Stimulated activated CD4-positive, alpha-beta T cell treated with anti-CD3 and anti-CD28 coated beads, Interleukin-1b, Interleukin-23, amount 100 ng/mL, for 4 hours (primary cell): Measurements from ENCODE around the gene LATS1.

ENCODE experiments used
- DNase-seq, 2 donors: peaks; one replicate each; pipeline ENCODE4 v3.0.0-alpha.2; 2020; ENCODE audit warnings: low read depth in 2 of 2

LATS1 gene

GRCh38 chr6:149660028-149660427 is 57.9 kb downstream of the LATS1 start:
- no peak for DNase-seq

DNA sequence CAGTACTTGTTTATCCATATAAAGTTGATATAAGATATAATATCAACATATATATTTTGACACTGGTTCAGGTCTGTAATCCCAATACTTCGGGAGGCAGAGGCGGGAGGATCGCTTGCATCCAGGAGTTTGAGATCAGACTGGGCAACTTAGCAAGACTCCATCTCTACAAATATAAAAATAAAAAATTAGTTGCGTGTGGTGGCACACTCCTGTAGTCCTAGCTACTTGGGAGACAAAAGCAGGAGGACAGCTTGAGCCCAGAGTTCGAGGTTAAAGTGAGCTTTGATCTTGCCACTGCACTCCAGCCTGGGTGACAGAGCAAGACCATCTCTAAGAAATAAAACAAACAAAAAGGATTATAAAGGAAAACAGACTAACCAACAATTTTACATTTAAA is 60.5 kb downstream of the LATS1 start:
- DNase-seq, result no peak

GRCh38 chr6:149651056-149651455 is 66.8 kb downstream of the LATS1 start:
- no peak for DNase-seq

DNA sequence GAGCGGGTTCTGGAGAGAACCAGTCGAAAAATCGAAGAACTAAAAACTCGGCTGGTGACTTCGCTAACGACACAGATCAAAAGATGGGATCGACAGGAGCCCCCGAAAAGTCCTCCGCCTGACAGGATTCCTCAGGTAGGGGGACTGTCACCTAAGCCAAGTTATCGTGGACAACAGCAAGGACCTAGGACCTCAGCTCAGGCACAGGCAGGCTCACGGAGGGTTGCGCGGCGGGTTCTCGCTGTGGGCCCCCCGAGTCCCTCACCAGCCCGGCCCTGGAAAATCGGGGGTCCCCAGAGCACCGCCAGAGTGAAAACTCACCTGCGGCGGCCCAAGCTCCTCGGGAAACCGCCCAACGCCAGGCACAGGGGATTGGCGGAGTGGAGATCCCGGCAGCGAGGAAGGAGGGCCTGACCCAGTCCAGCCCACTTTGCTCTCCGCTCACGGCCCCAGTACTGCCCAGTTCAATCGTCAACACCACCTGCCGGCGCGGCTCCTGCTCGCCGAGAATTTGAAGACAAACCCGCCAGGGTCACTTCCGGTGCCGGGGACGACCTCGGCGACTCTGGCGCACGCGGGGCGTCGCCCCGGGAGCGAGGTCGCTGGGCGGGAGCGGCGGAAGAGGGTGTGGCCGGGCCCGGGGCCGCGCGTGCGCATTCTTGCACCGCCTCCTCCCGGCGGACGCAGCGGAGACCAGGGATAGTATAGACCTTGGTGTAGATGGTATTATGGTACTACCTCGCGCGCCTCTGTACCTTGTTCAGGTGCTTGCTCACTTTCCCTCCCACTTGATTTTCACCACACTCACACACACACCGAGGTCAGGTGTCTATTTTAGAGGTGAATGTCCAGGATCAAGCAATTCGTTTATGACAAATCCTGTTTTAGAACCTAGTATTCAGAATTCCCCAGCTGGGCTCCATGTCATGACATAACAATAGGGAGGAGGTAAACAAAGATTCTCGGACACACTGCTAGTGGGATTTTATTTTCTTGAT is 69.5 kb downstream of the LATS1 start, which contains the start of gene KATNA1:
Gene KATNA1 (minus strand): TSS at position 567 of the 998 bp plus-strand sequence. CDS start 10,167 bp downstream, outside the sequence.
- peak; percentile 81 to 86 for DNase-seq

DNA sequence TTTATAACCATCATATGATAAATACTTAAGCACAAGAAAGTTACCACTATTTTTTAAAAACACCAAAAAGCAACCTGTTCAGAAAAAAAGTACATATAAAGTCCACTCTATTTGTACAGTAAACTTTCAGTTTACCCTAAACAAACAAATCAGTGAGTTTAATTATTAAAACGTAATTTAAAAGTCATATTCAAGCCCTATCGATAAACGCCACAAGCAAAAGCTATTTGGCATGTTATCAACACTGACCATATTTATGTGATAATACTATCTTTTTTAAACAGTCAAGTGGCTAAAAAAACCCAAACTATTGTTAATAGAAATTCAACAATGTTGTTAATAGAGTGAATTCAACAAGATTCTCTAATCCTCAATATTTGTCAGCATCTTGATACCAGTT is 71.3 kb downstream of the LATS1 start:
- DNase-seq, result no peak

DNA sequence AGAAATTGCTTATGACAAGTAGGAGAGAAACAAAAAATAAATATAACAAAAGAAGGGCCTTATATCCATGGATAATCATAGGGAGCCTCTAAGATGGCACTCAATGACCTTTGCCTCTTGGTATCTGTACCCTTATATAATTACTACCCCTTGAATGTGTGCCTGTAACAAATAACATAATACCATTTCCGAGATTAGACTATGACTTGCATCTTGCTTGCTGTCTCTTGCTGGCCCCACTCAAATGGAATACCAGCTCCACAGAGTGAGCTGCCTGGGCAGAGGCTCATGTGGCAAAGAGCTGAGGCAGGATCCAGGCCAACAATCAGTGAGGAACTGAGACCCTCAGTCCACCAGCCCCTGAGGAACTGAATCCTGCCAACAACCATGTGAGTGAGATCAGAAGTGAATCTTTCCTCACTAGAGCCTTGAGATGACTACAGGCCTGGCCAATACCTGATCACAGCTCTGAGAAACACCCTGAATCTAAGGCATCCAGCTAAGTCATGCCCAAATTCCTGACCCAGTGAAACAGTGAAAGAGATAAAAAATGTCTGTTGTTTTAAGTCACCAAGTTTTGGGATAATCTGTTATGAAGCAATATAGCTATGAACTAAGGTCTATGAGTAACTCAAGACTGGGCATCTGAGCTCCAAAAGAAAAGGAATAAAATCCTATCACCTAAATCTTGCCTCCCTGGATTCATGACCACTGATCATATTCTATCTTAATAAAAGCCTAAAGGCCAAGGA is 74.9 kb downstream of the LATS1 start:
- DNase-seq, result no peak

GRCh38 chr6:149636124-149636523 is 81.8 kb downstream of the LATS1 start:
- no peak for DNase-seq

GRCh38 chr6:149634315-149634714 is 83.6 kb downstream of the LATS1 start:
- no peak for DNase-seq

GRCh38 chr6:149628875-149629510 is 88.9 kb downstream of the LATS1 start:
- DNase-seq, result no peak

DNA sequence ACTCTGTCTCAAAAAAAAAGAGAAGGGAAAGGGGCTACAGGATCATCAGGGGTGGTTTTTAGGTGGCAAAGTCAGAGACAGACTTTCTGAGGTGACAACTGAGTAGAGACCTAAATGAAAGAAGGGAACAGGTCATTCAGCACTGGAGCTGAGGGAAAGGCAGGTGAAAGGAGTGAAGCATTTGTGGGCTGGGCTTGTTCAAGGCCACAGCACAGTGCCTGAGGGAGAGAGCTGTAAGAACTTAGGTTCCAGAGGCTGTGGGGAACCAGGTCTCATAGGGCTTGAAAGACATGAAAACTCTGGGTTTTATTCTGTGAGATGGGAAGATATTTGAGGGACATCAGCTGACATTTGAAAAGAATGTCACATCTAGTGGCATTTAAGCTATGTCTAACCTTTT is 90.2 kb downstream of the LATS1 start:
- no peak for DNase-seq

DNA sequence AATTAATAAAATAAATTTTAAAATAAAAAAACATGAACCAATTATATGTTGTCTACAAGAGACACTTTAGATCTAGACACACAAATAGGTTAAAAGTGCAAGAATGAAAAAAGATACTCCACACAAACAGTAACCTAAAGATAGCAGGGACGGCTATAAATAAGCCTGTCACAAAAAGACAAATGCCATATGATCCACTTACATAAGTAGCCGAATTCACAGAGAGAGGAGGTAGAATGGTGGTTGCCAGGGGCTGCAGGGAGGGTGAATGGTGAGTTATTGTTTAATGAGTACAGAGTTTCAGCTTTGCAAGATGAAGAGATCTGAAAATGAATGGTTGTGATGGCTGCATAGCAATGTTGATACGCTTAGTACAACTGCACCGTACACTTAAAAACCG is 102.1 kb downstream of the LATS1 start:
- no peak for DNase-seq

DNA sequence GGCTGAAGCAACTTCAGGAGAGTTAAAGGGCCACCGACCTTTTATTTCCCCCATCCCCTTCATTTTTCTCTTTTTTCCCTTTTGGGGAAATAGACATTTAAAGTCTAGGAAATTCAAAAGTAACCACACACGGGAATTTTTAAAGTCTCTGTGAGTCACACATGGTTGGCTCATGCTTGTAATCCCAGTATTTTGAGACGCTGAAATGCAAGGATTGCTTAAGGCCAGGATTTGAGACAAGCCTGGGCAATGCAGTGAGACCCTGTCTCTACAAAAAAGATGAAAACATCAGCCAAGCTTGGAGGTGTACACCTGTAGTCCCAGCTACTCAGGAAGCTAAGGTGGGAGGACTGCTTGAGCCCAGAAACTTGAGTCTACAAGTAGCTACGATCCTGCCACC is 103.6 kb downstream of the LATS1 start:
- no peak for DNase-seq

GRCh38 chr6:149608381-149608982 is 109.4 kb downstream of the LATS1 start:
- DNase-seq, result no peak
